HG02678 (cell line): Measurements from ENCODE around the gene LTBP1.
"Not testable (repeated sequence)": the region's sequence is repeated elsewhere in the genome, so short reads cannot be mapped to it uniquely, and the experiment has no call there.

Experiments used
- ATAC-seq: cut with Tn5 transposase; IDR thresholded peaks from one replicate; pipeline ENCODE4 v1.9.1; 2021; ENCODE audit warnings: mild to moderate bottlenecking, moderate library complexity; ENCODE audit not compliant: unreplicated experiment

Gene LTBP1

DNA sequence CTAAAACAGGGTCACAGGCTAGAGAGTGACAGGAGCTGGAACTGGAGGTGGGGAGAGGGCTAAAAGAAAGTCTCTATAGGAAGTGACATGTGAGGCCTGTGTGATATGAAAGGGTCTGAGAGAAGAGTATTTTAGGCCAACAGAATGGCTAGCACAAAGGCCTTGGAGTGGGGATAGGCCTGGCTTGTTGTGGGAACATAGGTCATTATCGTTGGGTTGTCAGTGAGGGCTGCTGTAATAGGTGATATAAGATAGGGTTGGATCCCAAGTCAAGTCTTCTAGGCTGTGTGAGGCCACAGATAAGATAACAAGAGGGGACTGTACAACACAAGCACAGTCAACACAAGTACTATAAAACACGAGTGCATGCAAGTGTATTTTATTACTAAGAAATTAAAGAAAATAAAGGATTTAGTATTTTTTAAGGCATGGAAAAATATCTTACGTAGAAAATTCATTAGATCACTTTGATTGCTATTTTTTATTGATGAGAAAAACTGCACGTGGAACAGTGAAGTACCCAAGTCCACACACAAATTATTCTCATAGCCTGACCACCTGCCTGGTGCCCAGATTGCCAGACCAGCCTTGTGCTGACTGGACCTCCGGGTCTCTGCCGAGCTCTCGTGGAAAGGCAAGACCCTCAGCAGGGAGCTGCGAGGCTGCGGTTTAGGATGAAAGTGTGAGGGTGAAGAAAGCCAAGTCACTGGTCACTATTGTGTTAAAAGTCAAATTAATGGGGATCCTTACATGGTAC lies 14.1 kb downstream of the LTBP1 start:
- ATAC-seq, result no peak

DNA sequence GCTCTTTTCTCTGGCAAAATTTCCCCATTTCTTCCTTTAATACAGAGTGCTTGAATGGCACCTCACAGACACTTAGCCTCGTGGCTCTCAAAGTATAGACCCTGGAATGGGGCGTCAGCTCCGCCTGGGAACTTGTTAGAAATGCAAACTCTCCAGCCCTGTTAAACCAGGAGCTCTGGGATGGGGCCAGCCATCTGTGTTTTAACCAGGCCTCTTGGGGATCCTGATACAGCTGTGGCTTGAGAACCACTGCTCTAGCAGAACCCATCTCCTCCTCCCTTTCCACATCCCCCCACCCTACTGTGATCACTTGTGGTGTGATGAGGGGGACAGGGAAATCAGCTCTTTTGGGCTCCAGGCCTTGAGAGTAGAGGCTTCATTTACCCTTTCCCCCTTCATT lies 15.9 kb downstream of the LTBP1 start:
- ATAC-seq, result no peak

GRCh38 chr2:32963941-32964340 lies 17.2 kb downstream of the LTBP1 start:
- no peak for ATAC-seq

DNA sequence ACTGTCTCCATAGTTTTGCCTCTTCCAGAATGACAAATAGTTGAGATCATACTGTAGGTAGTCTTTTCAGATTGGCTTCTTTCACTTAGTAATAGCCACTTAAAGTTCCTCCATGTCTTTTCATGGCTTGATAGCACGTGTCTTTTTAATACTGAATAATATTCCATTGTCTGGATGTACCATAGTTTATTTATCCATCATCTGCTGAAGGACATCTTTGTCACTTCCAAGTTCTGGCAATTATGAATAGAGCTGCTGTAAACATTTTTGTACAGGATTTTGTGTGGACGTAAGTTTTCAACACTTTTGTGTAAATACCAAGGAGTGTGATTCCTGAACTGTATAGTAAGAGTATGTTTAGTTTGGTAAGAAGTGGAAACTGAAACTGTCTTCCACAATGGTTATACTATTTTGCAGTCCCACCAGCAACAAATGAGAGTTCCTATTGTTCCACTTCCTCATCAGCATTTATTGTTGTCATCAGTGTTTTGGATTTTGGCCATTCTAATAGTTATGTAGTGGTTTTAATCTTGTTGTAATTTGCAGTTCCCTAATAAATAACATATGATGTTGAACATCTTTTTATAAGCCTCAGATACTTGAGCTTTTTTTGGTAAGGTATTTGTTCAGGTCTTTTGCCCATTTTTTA lies 18.9 kb downstream of the LTBP1 start:
- no peak for ATAC-seq

DNA sequence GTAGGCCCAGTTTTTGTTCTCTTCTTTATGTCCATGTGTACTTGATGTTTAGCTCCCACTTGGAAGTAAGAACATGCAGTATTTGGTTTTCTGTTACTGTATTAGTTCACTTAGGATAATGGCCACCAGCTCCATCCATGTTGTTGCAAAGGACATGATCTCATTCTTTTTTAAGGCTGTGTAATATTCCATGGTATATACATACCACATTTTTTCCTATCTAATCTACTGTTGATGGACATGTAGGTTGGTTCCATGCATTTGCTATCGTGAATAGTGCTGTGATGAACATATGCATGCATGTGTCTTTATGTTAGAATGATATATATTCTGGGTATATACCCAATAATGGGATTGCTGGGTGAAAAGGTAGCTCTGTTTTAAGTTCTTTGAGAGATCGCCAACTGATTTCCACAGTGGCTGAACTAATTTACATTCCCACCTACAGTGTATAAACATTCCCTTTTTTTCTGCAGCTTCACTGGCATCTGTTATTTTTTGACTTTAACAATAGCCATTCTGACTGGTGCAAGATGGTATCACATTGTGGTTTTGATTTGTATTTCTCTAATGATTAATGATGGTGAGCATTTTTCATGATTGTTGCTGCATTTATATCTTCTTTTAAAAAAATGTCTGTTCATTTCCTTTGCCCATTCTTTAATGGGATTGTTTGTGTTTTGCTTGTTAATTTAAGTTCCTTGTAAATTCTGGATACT lies 22.9 kb downstream of the LTBP1 start:
- ATAC-seq, result no peak

- ATAC-seq, result not testable (repeated sequence)
Observed at GRCh38 chr2:32973772-32974171, 27.0 kb downstream of the LTBP1 start.

- ATAC-seq, result no peak
Observed at GRCh38 chr2:32976409-32977063, 29.8 kb downstream of the LTBP1 start.

- ATAC-seq, result no peak
Observed at GRCh38 chr2:32977228-32977758, 30.5 kb downstream of the LTBP1 start.

GRCh38 chr2:32981612-32982011 lies 34.9 kb downstream of the LTBP1 start:
- no peak for ATAC-seq

GRCh38 chr2:32983193-32983924 lies 36.6 kb downstream of the LTBP1 start:
- not testable (repeated sequence) for ATAC-seq

DNA sequence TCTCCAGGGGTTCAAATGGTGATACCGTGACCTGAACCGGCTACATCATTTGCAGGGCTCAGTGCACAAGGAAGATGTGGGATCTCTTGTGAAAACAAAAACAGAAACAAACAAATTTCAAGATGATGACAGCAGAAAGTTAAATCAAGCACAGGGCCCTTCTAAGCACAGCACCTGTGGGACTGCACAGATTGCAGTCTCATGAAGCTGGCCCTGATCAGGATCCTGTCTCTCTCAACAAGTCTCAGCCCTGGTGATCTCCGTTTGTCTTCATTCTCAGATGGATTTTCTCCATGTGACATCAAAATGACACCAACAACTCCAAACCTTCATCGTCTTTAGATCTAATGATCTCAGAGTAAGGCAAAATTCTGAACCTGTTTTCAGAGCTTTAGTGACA lies 39.7 kb downstream of the LTBP1 start:
- no peak for ATAC-seq

GRCh38 chr2:32988525-32988924 lies 41.8 kb downstream of the LTBP1 start:
- no peak for ATAC-seq

DNA sequence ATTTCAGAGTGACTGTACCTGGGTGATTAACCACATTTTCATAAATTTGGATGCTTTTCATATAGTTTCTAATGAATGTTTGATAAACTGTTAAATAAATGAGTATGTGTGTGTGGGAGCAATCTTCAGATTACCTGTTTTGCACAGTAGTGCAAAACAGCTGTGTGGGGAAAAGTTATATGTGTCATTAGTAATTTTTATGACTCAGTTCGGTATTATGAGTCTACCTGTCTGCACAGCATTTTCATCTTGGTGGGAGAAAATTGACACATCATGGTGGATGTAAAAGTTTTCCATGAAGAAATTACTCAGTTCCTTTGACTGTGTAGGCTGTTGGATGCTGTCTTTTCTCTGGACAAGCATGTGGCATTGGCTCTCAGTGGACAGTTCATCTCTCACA lies 43.8 kb downstream of the LTBP1 start:
- ATAC-seq, result no peak

GRCh38 chr2:32991091-32991845 lies 44.5 kb downstream of the LTBP1 start:
- ATAC-seq, result no peak

GRCh38 chr2:32993005-32993539 lies 46.3 kb downstream of the LTBP1 start:
- ATAC-seq, result no peak

DNA sequence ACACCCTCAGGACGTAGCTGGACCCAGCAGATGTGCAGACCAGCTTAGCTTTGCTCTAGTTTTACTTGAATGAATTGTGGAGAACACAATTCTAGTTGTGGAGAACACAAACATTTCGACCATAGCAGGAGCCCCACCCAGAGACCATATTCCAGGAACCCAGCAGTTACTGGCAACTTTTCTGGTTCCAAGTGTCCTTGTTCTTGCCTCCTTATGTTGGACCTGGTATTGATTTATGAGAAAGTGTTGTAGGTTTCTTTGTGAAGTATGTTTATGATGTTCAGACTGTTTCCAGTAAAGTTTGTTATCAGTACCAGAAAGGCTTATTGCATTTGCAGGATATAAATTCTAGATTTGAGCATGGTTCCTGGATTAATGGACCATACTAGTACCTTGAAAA lies 51.0 kb downstream of the LTBP1 start:
- no peak for ATAC-seq

DNA sequence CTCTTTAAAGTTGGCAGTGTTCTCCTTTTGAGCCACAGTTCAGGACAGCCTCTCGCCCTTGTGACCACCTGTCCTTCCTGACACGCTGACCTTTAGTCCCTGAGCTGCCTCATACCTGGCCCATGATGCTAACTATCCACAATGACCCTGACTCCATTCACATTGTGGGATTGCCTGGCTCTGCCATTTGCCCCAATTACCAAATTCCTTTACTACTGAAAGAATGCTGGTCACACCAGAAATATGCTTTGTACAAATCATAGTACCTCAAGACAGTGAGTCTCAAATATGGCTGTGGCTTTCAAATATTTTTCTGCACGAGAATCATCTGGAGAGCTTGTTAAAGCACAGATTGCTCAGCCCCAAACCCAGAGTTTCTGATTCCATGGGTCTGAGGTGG lies 54.2 kb downstream of the LTBP1 start:
- ATAC-seq, result no peak

- no peak for ATAC-seq
Observed at GRCh38 chr2:33001823-33002222, 55.1 kb downstream of the LTBP1 start.

DNA sequence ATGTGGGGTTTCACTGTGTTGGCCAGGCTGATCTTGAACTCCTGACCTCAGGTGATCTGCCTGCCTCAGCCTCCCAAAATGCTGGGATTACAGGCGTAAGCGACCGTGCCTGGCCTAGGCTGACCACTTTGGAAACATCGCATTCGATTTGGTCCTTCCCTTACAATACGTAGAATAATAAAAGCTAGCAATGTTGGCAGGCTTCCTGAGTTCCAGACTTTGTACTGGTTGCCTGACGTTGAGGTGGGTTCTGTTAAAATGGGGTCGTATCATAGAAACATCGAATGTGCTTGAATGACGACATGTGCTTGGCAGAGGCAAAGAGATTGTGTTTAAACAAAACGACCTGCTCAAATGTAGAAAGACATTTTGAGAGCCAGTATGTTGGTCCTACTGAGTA lies 56.1 kb downstream of the LTBP1 start:
- ATAC-seq, result no peak

DNA sequence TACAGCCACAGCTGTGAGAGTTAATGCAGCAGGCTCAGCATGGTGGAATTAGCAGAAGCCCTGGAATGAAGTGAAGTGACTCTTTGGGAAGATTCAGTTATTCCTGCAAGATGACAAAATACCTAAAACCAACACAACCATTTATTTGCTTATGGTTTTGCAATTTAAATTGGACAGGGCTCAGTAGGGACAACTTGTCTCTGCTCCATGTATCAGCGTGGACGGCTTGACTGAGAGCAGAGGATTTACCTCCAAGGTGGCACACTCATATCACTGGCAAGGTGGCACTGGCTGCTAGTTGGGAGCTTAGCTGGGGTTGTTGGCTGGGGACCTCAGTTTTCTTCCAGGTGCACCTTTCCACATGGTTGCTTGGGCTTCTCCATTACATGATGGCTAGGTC lies 58.3 kb downstream of the LTBP1 start:
- ATAC-seq, result no peak
